Left ventricle myocardium superior (tissue), 1 donor: Measurements from ENCODE around the gene RNMT. TPM values are rescaled to one million over a fixed set of nuclear protein-coding genes. Genes with fewer than 3 reads are reported as not detected.
"Not testable (repeated sequence)": the region's sequence is repeated elsewhere in the genome, so short reads cannot be mapped to it uniquely, and the experiment has no call there.

Source experiments
- ATAC-seq: fragments of 200-7000 bp; cut with Tn5 transposase; one replicate; pipeline ENCODE4 v1.9.1; 2020; ENCODE audit warnings: mild to moderate bottlenecking, moderate library complexity
- DNase-seq: peaks from one replicate; pipeline ENCODE4 v3.0.0-alpha.2; 2020
- intact Hi-C: fragments of 100-400 bp; cut with micrococcal nuclease; formaldehyde crosslinking; loops from one replicate; pipeline ENCODE4 v1.11.0; 2022
- long read RNA-seq: library from polyadenylated mRNA; unstranded; transcript quantifications from one replicate; pipeline ENCODE4 v2.0.0, GENCODE V29; 2021
- total RNA-seq: library from RNA; stranded (reverse); fragmentation: NEBNext Ultra II Directional; extraction: Animal tissue kit (Norgen Biotek cat#: 25700); gene quantifications from one replicate; pipeline ENCODE4 v1.2.1, GENCODE V29; 2021
- donor health status: DM: no; HTN: yes; CAD: no; lungs with severe emphysema.

The RNMT gene
- total RNA-seq: 20.0 TPM
- long read RNA-seq, partial matches to known transcripts: 5 of 8 reads
- long read RNA-seq, other reads (novel, unspliced or antisense): 2 of 8 reads

- intact Hi-C loops: no loop called here
- ATAC-seq (peak; percentile 99), DNase-seq (peak; percentile 98)
These were observed at the start of gene RNMT, which contains the start of gene FAM210A for GRCh38 chr18:13726232-13726971. Gene RNMT, plus strand, starts transcription at chr18:13726673. Its CDS starts 4,845 bp downstream, at chr18:13731518. Gene FAM210A, minus strand, starts transcription at chr18:13726558. Its CDS starts 44,481 bp downstream, at chr18:13682077.

- ATAC-seq, intact Hi-C loops, DNase-seq: not testable (repeated sequence)
These were observed 49.1 kb upstream of the RNMT start for GRCh38 chr18:13677350-13677749.

GRCh38 chr18:13680612-13681011, 45.9 kb upstream of the RNMT start:
- DNase-seq (peak; percentile 56), ATAC-seq (peak; percentile 67)
- intact Hi-C loops: no loop called here

- ATAC-seq (no peak), DNase-seq (no peak)
- intact Hi-C loops: no loop called here
These were observed 44.8 kb upstream of the RNMT start for GRCh38 chr18:13681701-13682100.

GRCh38 chr18:13684546-13684945, 41.9 kb upstream of the RNMT start:
- intact Hi-C loops: no loop called here
- DNase-seq: no peak
- ATAC-seq: no peak

- intact Hi-C loops: no loop called here
- ATAC-seq (peak; percentile 94), DNase-seq (peak; percentile 67)
These were observed 38.0 kb upstream of the RNMT start for GRCh38 chr18:13688191-13689136.

GRCh38 chr18:13690060-13690459, 36.4 kb upstream of the RNMT start:
- intact Hi-C loops, ATAC-seq, DNase-seq: not testable (repeated sequence)

- intact Hi-C loops, ATAC-seq, DNase-seq: not testable (repeated sequence)
These were observed 31.1 kb upstream of the RNMT start for GRCh38 chr18:13695337-13695736.

- intact Hi-C loops: no loop called here
These were observed 29.5 kb upstream of the RNMT start for GRCh38 chr18:13696961-13697360.

GRCh38 chr18:13700153-13700552, 26.3 kb upstream of the RNMT start:
- intact Hi-C loops: loop anchor here (10.0 kb wide), 1 partner anchor 65 kb away; no protein-coding TSS in a partner anchor
- DNase-seq: no peak

More at GRCh38 chr18:13696961-13697360, 29.5 kb upstream of the RNMT start:
- no peak for DNase-seq
- no peak for ATAC-seq

GRCh38 chr18:13703899-13704298, 22.6 kb upstream of the RNMT start:
- ATAC-seq: no peak
- intact Hi-C loops: loop anchor here (10.0 kb wide), 1 partner anchor 61 kb away; no protein-coding TSS in a partner anchor
- DNase-seq: no peak

More at GRCh38 chr18:13700153-13700552, 26.3 kb upstream of the RNMT start:
- no peak for ATAC-seq

- ATAC-seq: no peak
- intact Hi-C loops: no loop called here
- DNase-seq: no peak
These were observed 16.1 kb upstream of the RNMT start for GRCh38 chr18:13710414-13710831.

GRCh38 chr18:13712400-13713131, 13.9 kb upstream of the RNMT start:
- DNase-seq (no peak), ATAC-seq (peak; percentile 60)
- intact Hi-C loops: no loop called here

GRCh38 chr18:13713455-13714055, 12.9 kb upstream of the RNMT start:
- intact Hi-C loops: no loop called here
- DNase-seq: no peak
- peak; percentile 40 for ATAC-seq

GRCh38 chr18:13715330-13715729, 11.1 kb upstream of the RNMT start:
- intact Hi-C loops: no loop called here
- ATAC-seq: no peak

GRCh38 chr18:13716916-13717315, 9.6 kb upstream of the RNMT start:
- intact Hi-C loops: no loop called here
- DNase-seq (no peak), ATAC-seq (no peak)

More at GRCh38 chr18:13715330-13715729, 11.1 kb upstream of the RNMT start:
- no peak for DNase-seq

- intact Hi-C loops: no loop called here
- ATAC-seq (no peak), DNase-seq (no peak)
These were observed 6.3 kb upstream of the RNMT start for GRCh38 chr18:13720123-13720522.

GRCh38 chr18:13720847-13721246, 5.6 kb upstream of the RNMT start:
- intact Hi-C loops: no loop called here
- no peak for DNase-seq
- ATAC-seq: no peak
